OCI-LY7 (cell line): ENCODE measurements around the gene PIBF1. TPM values are rescaled to one million over a fixed set of nuclear protein-coding genes. Genes with fewer than 3 reads are reported as not detected.
"Not testable (repeated sequence)": the region's sequence is repeated elsewhere in the genome, so short reads cannot be mapped to it uniquely, and the experiment has no call there.

Source experiments
- BruUV-seq: library from RNA; stranded (reverse); fragments of 400-500 nt; replicated peaks from 2 replicates; lab custom pipeline; 2021; lab: Mats Ljungman, UMichigan
- CTCF ChIA-PET: fragments of 300-600 bp; sonication (Branson Sonifier 250); formaldehyde crosslinking; loops from one replicate; lab custom pipeline; 2022; ENCODE audit warnings: antibody characterized with exemption; ENCODE audit not compliant: unreplicated experiment; lab: Charles Lee
- POLR2A ChIA-PET: fragments of 300-600 bp; sonication (Branson Sonifier 250); formaldehyde crosslinking; loops from one replicate; lab custom pipeline; 2022; ENCODE audit warnings: antibody characterized with exemption; lab: Charles Lee
- DNase-seq: peaks from one replicate; pipeline ENCODE4 v3.0.0-alpha.2; 2015; ENCODE audit warnings: low spot score
- H2AFZ ChIP-seq: fragments of 200-600 bp; sonication (generic), shearing (Covaris generic); 2 replicates; pipeline ENCODE4 v1.6.1; 2014; ENCODE audit warnings: mild to moderate bottlenecking, antibody characterized with exemption, low read length, moderate library complexity
- H3K27ac ChIP-seq: fragments of 200-600 bp; sonication (generic); 2 replicates; pipeline ENCODE4 v1.5.1; 2014; ENCODE audit warnings: mixed run types, low read depth, mild to moderate bottlenecking, moderate library complexity, low read length, inconsistent platforms; ENCODE audit not compliant: poor library complexity, severe bottlenecking
- H3K36me3 ChIP-seq: fragments of 200-600 bp; sonication (generic); 2 replicates; pipeline ENCODE4 v1.6.1; 2014; ENCODE audit warnings: mild to moderate bottlenecking, antibody characterized with exemption, low read length, moderate library complexity, mixed read lengths; ENCODE audit not compliant: insufficient read depth
- H3K4me1 ChIP-seq: fragments of 200-600 bp; sonication (generic); 2 replicates; pipeline ENCODE4 v1.5.1; 2014; ENCODE audit warnings: mild to moderate bottlenecking, low read length; ENCODE audit not compliant: insufficient read depth, poor library complexity, severe bottlenecking
- H3K4me2 ChIP-seq: fragments of 200-600 bp; sonication (generic); 2 replicates; pipeline ENCODE4 v1.6.1; 2014; ENCODE audit warnings: mild to moderate bottlenecking, low read length
- H3K4me3 ChIP-seq: fragments of 200-600 bp; sonication (generic); 2 replicates; pipeline ENCODE4 v1.5.1; 2014; ENCODE audit warnings: mild to moderate bottlenecking, low read depth, low read length; ENCODE audit not compliant: poor library complexity, severe bottlenecking
- H3K79me2 ChIP-seq: fragments of 200-600 bp; sonication (generic); 2 replicates; pipeline ENCODE4 v1.6.1; 2016; ENCODE audit warnings: low read depth, mild to moderate bottlenecking, low read length, moderate library complexity, mixed read lengths; ENCODE audit not compliant: insufficient read depth
- H3K9me2 ChIP-seq: fragments of 200-600 bp; sonication (generic); 2 replicates; pipeline ENCODE4 v1.6.1; 2016; ENCODE audit warnings: mild to moderate bottlenecking, low read length, mixed read lengths; ENCODE audit not compliant: insufficient read depth
- H3K9me3 ChIP-seq: fragments of 200-600 bp; sonication (generic); 2 replicates; pipeline ENCODE4 v1.6.1; 2014; ENCODE audit warnings: mild to moderate bottlenecking, mixed run types, low read length, mixed read lengths
- H4K20me1 ChIP-seq: fragments of 200-600 bp; sonication (generic); 2 replicates; pipeline ENCODE4 v1.6.1; 2014; ENCODE audit warnings: mild to moderate bottlenecking, antibody characterized with exemption, low read length, moderate library complexity, mixed read lengths; ENCODE audit not compliant: insufficient read depth
- EZH2phosphoT487 ChIP-seq: fragments of 200-600 bp; sonication (generic); IDR thresholded peaks from 2 replicates; pipeline ENCODE4 v1.6.1; 2018; ENCODE audit warnings: low read depth, borderline replicate concordance, mild to moderate bottlenecking, mixed run types, antibody characterized with exemption, low read length, moderate library complexity, mixed read lengths
- intact Hi-C: fragments of 100-400 bp; cut with micrococcal nuclease; formaldehyde crosslinking; loops from one replicate; pipeline ENCODE4 v1.10.0; 2022; ENCODE audit not compliant: unreplicated experiment
- total RNA-seq, 2 experiments: library from RNA; depleted of rRNA in 1 of 2; stranded (reverse); fragments of >200 nt in 1 of 2; shearing (Covaris generic) in 1 of 2; gene quantifications; 2 replicates each; pipeline ENCODE4 v1.2.3, GENCODE V29; 2014 to 2022
- TF ChIP-seq, protein P1 (sequence below): fragments of 200-600 bp; sonication (generic); conservative IDR thresholded peaks from 2 replicates; pipeline ENCODE4 v1.5.1; 2014; ENCODE audit warnings: mild to moderate bottlenecking, antibody characterized with exemption, low read length, moderate library complexity, mixed read lengths

PIBF1 gene
- total RNA-seq, 2 experiments from 2014 or later: 23.2 to 33.7 TPM

DNA sequence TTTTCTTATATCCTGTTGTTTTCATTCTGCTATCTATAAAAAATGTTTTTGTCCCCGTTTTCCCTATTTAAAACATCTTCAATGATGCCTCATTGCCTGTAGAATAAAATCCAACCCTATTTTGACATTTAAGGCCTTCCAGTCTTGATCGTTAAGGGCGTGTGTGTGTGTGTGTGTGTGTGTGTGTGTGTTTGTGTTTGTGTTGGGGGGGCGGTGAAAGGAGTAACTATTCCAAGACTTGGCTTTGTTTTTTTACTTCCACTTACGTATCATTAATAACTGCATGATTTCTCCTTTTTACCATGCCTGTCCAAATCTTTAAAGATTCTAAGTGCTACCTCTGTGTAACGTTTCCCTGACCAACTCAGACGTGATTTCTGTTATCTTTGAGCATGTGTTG lies 784 bp downstream of the PIBF1 start:
- no TSS peak for BruUV-seq
- peak overlapping the region; percentile 100 for H3K4me2 ChIP-seq
- peak; percentile 10 for DNase-seq
- peaks cover 32% of the 10 kb centered on the region for H4K20me1 ChIP-seq
- intact Hi-C loops: loop anchor here (2.0 kb wide), 1 partner anchor 56 kb away; the partner anchor contains the start of genes BORA and MZT1
- H2AFZ ChIP-seq: peak overlapping the region; percentile 70; the same call in 1 of the 2 replicates
- ChIA-PET POLR2A (no interaction called here), CTCF (no interaction called here)
- H3K9me3 ChIP-seq: no peaks in the 10 kb centered on the region
- peak overlapping the region; percentile 77 for H3K27ac ChIP-seq
- peaks cover 97% of the 10 kb centered on the region for H3K79me2 ChIP-seq
- H3K4me1 ChIP-seq: peaks cover 54% of the 10 kb centered on the region
- H3K9me2 ChIP-seq: no peaks in the 10 kb centered on the region
- no peak for TF ChIP-seq EZH2phosphoT487
- TF ChIP-seq, protein P1, sequence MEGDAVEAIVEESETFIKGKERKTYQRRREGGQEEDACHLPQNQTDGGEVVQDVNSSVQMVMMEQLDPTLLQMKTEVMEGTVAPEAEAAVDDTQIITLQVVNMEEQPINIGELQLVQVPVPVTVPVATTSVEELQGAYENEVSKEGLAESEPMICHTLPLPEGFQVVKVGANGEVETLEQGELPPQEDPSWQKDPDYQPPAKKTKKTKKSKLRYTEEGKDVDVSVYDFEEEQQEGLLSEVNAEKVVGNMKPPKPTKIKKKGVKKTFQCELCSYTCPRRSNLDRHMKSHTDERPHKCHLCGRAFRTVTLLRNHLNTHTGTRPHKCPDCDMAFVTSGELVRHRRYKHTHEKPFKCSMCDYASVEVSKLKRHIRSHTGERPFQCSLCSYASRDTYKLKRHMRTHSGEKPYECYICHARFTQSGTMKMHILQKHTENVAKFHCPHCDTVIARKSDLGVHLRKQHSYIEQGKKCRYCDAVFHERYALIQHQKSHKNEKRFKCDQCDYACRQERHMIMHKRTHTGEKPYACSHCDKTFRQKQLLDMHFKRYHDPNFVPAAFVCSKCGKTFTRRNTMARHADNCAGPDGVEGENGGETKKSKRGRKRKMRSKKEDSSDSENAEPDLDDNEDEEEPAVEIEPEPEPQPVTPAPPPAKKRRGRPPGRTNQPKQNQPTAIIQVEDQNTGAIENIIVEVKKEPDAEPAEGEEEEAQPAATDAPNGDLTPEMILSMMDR: no peak
- peak overlapping the region; percentile 97 for H3K4me3 ChIP-seq
- peaks cover 62% of the 10 kb centered on the region for H3K36me3 ChIP-seq

DNA sequence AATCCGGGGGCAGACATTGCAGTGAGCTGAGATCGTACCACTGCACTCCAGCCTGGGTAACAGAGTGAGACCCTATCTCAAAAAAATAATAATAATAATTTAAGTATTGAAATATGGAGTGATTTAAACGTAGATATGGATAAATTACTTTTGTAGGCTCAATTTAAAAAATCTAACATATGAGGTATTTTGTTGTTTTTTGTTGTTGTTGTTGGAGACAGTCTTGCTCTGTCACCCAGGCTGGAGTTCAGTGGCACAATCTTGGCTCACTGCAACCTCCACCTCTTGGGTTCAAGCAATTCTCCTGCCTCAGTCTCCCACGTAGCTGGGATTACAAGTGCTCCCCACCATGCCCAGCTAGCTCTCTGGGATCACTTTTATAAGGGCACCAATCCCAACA lies 2.7 kb downstream of the PIBF1 start:
- not testable (repeated sequence) for H3K4me3 ChIP-seq

DNA sequence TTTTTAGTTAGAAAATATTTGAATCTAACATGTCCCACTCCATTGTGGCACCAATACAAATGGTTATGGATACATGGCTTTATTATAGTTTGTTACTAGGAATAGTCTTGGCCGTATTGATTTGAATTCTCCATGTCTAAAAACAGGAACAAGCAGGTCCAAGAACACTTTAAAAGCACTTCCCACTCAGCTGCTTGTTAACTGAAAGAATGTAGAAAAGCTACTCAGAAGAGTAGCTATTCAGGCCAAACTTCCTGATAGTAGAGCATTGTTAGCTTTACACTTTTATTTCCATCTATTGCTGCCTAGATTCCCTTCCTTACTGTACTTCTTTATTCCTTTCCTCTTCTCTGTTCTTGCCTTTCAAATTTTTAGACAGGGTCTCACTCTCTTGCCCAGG lies 6.9 kb downstream of the PIBF1 start:
- H3K36me3 ChIP-seq: peaks cover 78% of the 10 kb centered on the region
- no peak overlapping the region for H3K4me3 ChIP-seq
- BruUV-seq: no TSS peak
- ChIA-PET POLR2A (interaction anchor here (0.7 to 1.2 kb wide), 4 partner anchors 9 to 60 kb away, joined by 3 to 4 read pairs (median 3); no protein-coding TSS in a partner anchor), CTCF (no interaction called here)
- H3K9me2 ChIP-seq: no peaks in the 10 kb centered on the region
- H4K20me1 ChIP-seq: no peaks in the 10 kb centered on the region
- no peak for DNase-seq
- no peak overlapping the region for H3K4me2 ChIP-seq
- no peak overlapping the region for H2AFZ ChIP-seq
- intact Hi-C loops: no loop called here
- TF ChIP-seq, protein P1: no peak
- no peak for TF ChIP-seq EZH2phosphoT487
- H3K27ac ChIP-seq: no peak overlapping the region
- peaks cover 58% of the 10 kb centered on the region for H3K79me2 ChIP-seq
- H3K4me1 ChIP-seq: peaks cover 19% of the 10 kb centered on the region
- H3K9me3 ChIP-seq: peaks cover 7% of the 10 kb centered on the region; the same call in 1 of the 2 replicates

More for the DNA sequence above, 2.7 kb downstream of the PIBF1 start:
- Histone ChIP-seq H3K4me1 (peaks cover 38% of the 10 kb centered on the region), H3K36me3 (peaks cover 56% of the 10 kb centered on the region), H4K20me1 (peaks cover 20% of the 10 kb centered on the region), H3K79me2 (peaks cover 93% of the 10 kb centered on the region), H3K4me2 (peak overlapping the region; percentile 24; the same call in 1 of the 2 replicates)
- BruUV-seq, DNase-seq, H3K9me3 ChIP-seq, H2AFZ ChIP-seq, H3K9me2 ChIP-seq, H3K27ac ChIP-seq, intact Hi-C loops, CTCF ChIA-PET: not testable (repeated sequence)
- POLR2A ChIA-PET: interaction anchor here (1.1 to 1.6 kb wide), 4 partner anchors 14 to 56 kb away, joined by 3 to 4 read pairs (median 3); no protein-coding TSS in a partner anchor
